ENCODE measurements around the gene TULP3. TPM values are rescaled to one million over a fixed set of nuclear protein-coding genes. Genes with fewer than 3 reads are reported as not detected.

The TULP3 gene
- total RNA-seq, 1 donor from 2014 or later = 35.1 TPM

GRCh38 chr12:2919249-2919648 is 28.6 kb downstream of the TULP3 start:
- H3K36me3 Mint-ChIP-seq (ENCODE audit: insufficient read depth) = peaks cover 32% of the 10 kb centered on the region
- TF ChIP-seq CTCF (IDR thresholded peaks at IDR 0.05; ENCODE audit: unreplicated experiment) = no peak
- H3K27ac Mint-ChIP-seq = no peak overlapping the region
- DNase-seq (ENCODE audit: low spot score, unreplicated experiment) = no peak
- H3K4me1 Mint-ChIP-seq (ENCODE audit: low read depth) = no peaks in the 10 kb centered on the region
- no peak overlapping the region for H3K4me3 Mint-ChIP-seq (ENCODE audit: low read depth)
- H3K9me3 Mint-ChIP-seq (ENCODE audit: low read depth) = no peaks in the 10 kb centered on the region
- no peaks in the 10 kb centered on the region for H3K27me3 Mint-ChIP-seq

GRCh38 chr12:2922329-2922728 is 31.6 kb downstream of the TULP3 start:
- TF ChIP-seq CTCF (IDR thresholded peaks at IDR 0.05; ENCODE audit: unreplicated experiment) = no peak
- DNase-seq (ENCODE audit: low spot score, unreplicated experiment) = no peak
- Mint-ChIP-seq H3K4me3 (ENCODE audit: low read depth) (no peak overlapping the region), H3K4me1 (ENCODE audit: low read depth) (no peaks in the 10 kb centered on the region), H3K36me3 (ENCODE audit: insufficient read depth) (peaks cover 24% of the 10 kb centered on the region), H3K27ac (no peak overlapping the region), H3K9me3 (ENCODE audit: low read depth) (no peaks in the 10 kb centered on the region), H3K27me3 (no peaks in the 10 kb centered on the region)

- Mint-ChIP-seq H3K27ac (no peak overlapping the region), H3K4me1 (ENCODE audit: low read depth) (no peaks in the 10 kb centered on the region), H3K4me3 (ENCODE audit: low read depth) (no peak overlapping the region), H3K36me3 (ENCODE audit: insufficient read depth) (peaks cover 26% of the 10 kb centered on the region), H3K9me3 (ENCODE audit: low read depth) (no peaks in the 10 kb centered on the region), H3K27me3 (no peaks in the 10 kb centered on the region)
- DNase-seq (ENCODE audit: low spot score, unreplicated experiment) = no peak
- no peak for TF ChIP-seq CTCF (IDR thresholded peaks at IDR 0.05; ENCODE audit: unreplicated experiment)
Observed at GRCh38 chr12:2923057-2923456, 32.4 kb downstream of the TULP3 start.

- no peak overlapping the region for H3K4me3 Mint-ChIP-seq (ENCODE audit: low read depth)
- no peak for DNase-seq (ENCODE audit: low spot score, unreplicated experiment)
- no peak for TF ChIP-seq CTCF (IDR thresholded peaks at IDR 0.05; ENCODE audit: unreplicated experiment)
- no peaks in the 10 kb centered on the region for H3K27me3 Mint-ChIP-seq
- H3K27ac Mint-ChIP-seq = no peak overlapping the region
- no peaks in the 10 kb centered on the region for H3K9me3 Mint-ChIP-seq (ENCODE audit: low read depth)
- peaks cover 26% of the 10 kb centered on the region for H3K36me3 Mint-ChIP-seq (ENCODE audit: insufficient read depth)
- no peaks in the 10 kb centered on the region for H3K4me1 Mint-ChIP-seq (ENCODE audit: low read depth)
Observed at GRCh38 chr12:2924019-2924418, 33.3 kb downstream of the TULP3 start.

- Mint-ChIP-seq H3K27ac (no peak overlapping the region), H3K4me1 (ENCODE audit: low read depth) (no peaks in the 10 kb centered on the region), H3K36me3 (ENCODE audit: insufficient read depth) (peaks cover 30% of the 10 kb centered on the region), H3K9me3 (ENCODE audit: low read depth) (no peaks in the 10 kb centered on the region), H3K4me3 (ENCODE audit: low read depth) (no peak overlapping the region), H3K27me3 (no peaks in the 10 kb centered on the region)
- DNase-seq (ENCODE audit: low spot score, unreplicated experiment) = no peak
- TF ChIP-seq CTCF (IDR thresholded peaks at IDR 0.05; ENCODE audit: unreplicated experiment) = no peak
Observed at GRCh38 chr12:2925322-2925995, 34.8 kb downstream of the TULP3 start.

Data from progenitor cell of endocrine pancreas (in vitro differentiated cells).